ENCODE measurements around the gene MSRB3. TPM values are rescaled to one million over a fixed set of nuclear protein-coding genes. Genes with fewer than 3 reads are reported as not detected.
"Not testable (repeated sequence)": the region's sequence is repeated elsewhere in the genome, so short reads cannot be mapped to it uniquely, and the experiment has no call there.

MSRB3 gene
- total and polyA plus RNA-seq, 9 donors: 14.9 to 58.8 (median 27.1) TPM

DNA sequence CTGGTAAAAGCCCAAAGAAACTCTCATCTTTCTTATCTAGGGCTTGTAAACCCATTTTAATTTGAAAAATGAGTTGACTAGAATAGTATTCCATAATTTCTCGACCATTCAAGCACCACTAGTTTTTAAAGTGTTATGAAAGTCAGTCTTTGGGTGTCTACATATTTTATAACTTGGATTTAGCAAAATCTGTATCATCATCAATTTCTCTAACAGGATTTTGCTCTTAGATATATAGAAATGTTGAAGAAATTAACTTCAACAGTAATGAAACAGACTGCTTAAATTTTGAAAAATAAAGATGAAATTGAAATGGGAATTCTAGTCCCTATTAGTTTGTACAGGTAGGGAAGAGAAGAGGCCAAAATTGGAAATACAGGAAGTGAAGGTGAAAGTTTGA, 32.8 kb downstream of the MSRB3 start:
- Histone ChIP-seq H3K9me3 (no peaks in the 10 kb centered on the region), H3K4me3 (no peak overlapping the region), H3K27ac (no peak overlapping the region), H3K4me1 (ENCODE audit: insufficient read depth) (no peaks in the 10 kb centered on the region), H3K27me3 (no peaks in the 10 kb centered on the region), H3K36me3 (no peaks in the 10 kb centered on the region)
- TF ChIP-seq POLR2A (IDR thresholded peaks at IDR 0.05) (no peak), EP300 (IDR thresholded peaks at IDR 0.05) (no peak)
- WGBS, 3 donors: 90 to 92% (median 91%) methylated on average over 1 of the region's 1 CpG
- DNase-seq: no peak
- intact Hi-C loops (cut with DNase I): no loop called here

DNA sequence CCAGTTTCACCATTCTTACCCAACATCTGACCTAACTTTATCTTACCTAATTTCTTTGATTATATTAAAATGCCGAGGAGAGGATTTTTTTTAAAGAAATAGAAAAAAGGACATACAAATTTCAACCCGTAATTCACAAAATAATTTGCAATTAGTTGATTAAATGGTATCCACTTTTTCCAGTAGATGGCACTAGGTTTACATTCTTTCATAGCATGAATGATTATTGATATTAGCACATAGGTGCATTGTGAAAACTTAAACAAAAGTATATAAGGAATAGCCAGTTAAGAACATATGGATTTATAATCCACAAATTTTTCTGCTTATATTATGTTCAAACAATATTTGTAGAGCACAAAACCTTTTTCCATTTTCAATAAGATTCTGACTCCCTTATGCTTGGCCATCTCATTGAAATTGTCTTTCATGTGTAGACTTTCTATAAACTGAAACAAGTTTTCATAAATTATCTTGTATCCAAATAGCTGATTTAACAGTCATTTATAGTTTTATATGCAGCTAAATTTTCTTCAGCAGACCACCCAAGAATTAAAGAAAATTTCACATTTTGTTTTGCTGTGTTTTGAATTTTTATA, 35.3 kb downstream of the MSRB3 start:
- Histone ChIP-seq H3K4me1 (ENCODE audit: insufficient read depth) (no peaks in the 10 kb centered on the region), H3K27me3 (no peaks in the 10 kb centered on the region), H3K9me3 (no peaks in the 10 kb centered on the region), H3K36me3 (no peaks in the 10 kb centered on the region), H3K4me3 (no peak overlapping the region), H3K27ac (no peak overlapping the region)
- 19 to 32% (median 22%) methylated on average over 2 of the region's 2 CpGs for WGBS, 3 donors
- DNase-seq: no peak
- intact Hi-C loops (cut with DNase I): no loop called here
- TF ChIP-seq EP300 (IDR thresholded peaks at IDR 0.05): no peak
- TF ChIP-seq POLR2A (IDR thresholded peaks at IDR 0.05): no peak
- TF ChIP-seq, protein P1, sequence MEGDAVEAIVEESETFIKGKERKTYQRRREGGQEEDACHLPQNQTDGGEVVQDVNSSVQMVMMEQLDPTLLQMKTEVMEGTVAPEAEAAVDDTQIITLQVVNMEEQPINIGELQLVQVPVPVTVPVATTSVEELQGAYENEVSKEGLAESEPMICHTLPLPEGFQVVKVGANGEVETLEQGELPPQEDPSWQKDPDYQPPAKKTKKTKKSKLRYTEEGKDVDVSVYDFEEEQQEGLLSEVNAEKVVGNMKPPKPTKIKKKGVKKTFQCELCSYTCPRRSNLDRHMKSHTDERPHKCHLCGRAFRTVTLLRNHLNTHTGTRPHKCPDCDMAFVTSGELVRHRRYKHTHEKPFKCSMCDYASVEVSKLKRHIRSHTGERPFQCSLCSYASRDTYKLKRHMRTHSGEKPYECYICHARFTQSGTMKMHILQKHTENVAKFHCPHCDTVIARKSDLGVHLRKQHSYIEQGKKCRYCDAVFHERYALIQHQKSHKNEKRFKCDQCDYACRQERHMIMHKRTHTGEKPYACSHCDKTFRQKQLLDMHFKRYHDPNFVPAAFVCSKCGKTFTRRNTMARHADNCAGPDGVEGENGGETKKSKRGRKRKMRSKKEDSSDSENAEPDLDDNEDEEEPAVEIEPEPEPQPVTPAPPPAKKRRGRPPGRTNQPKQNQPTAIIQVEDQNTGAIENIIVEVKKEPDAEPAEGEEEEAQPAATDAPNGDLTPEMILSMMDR (IDR thresholded peaks at IDR 0.05): no peak

DNA sequence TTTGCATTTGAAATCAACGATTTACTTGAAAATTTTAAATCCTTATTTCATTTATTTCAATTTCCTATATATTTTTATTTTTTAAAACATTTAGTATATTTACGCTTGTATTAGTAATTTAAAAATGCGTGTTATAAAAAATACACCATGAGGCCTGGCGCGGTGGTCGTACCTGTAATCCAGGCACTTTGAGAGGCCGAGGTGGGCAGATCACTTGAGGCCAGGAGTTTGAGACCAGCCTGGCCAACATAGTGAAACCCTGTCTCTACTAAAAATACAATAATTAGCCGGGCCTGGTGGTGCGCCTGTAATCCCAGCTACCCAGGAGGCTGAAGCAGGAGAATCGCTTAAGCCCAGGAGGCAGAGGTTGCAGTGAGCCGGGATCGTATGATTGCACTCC, 36.8 kb downstream of the MSRB3 start:
- H3K27me3 ChIP-seq; H3K4me3 ChIP-seq; H3K9me3 ChIP-seq; DNase-seq; H3K36me3 ChIP-seq; H3K27ac ChIP-seq; intact Hi-C loops (cut with DNase I); H3K4me1 ChIP-seq (ENCODE audit: insufficient read depth): not testable (repeated sequence)
- 94 to 98% (median 97%) methylated on average over 12 of the region's 12 CpGs for WGBS, 3 donors

DNA sequence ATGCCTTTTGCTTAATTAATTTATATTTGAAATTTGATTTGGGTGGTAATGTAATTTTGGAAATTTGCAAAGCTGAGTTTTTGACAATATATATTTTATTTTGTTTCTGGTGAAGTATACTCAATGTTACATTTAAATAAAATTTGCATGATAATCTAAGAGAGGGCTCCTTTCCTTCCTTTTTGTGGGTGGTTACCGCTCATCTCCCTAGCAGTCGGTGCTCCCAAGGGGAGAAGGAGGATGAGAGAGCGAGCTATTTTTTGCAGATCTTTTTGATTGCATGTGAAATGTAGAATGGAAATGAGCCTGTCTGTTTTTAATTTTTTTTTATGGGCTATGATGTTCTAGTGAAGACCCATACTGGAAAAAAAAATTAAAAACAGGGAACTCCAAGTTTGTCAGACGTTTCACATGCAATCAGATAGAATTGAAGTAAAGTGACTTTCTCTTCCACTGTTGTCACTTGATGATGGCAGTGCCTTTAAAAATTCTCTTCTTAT, 39.8 kb downstream of the MSRB3 start:
- Histone ChIP-seq H3K4me1 (ENCODE audit: insufficient read depth) (peaks cover 1% of the 10 kb centered on the region), H3K4me3 (no peak overlapping the region), H3K27me3 (no peaks in the 10 kb centered on the region), H3K36me3 (no peaks in the 10 kb centered on the region), H3K27ac (no peak overlapping the region), H3K9me3 (no peaks in the 10 kb centered on the region)
- no peak for DNase-seq
- TF ChIP-seq EP300 (IDR thresholded peaks at IDR 0.05) (no peak), POLR2A (IDR thresholded peaks at IDR 0.05) (no peak)
- TF ChIP-seq, protein P1 (IDR thresholded peaks at IDR 0.05): no peak
- WGBS, 3 donors: 91 to 95% (median 94%) methylated on average over 4 of the region's 4 CpGs
- intact Hi-C loops (cut with DNase I): no loop called here

DNA sequence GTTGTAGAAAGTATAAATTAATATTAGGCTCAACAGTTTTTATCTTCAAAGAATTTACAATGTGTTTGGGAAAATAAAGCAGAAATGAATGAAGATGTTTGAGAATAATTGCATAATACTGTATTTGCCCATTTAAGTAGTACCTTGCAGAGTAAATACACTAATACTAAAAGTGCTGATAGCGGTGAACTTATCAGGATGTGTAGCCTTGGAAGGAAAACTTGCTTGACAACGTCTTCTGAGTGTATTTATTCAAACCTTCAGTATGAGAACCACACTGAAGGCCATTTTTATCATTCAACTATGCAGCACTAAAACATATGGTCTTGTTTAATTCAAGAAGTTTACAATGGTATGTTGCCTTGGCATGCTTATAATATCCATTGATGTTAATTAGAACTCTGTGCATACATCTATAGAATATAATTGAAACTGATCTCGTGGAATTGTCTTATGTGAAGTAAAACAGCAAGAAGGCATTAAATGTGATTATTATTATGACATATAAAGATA, 41.3 kb downstream of the MSRB3 start:
- H3K36me3 ChIP-seq: no peaks in the 10 kb centered on the region
- peaks cover 1% of the 10 kb centered on the region for H3K4me1 ChIP-seq (ENCODE audit: insufficient read depth)
- no peaks in the 10 kb centered on the region for H3K9me3 ChIP-seq
- H3K4me3 ChIP-seq: no peak overlapping the region
- no peak for DNase-seq
- H3K27me3 ChIP-seq: no peaks in the 10 kb centered on the region
- 39 to 57% (median 41%) methylated on average over 3 of the region's 3 CpGs for WGBS, 3 donors
- intact Hi-C loops (cut with DNase I): no loop called here
- H3K27ac ChIP-seq: no peak overlapping the region
- TF ChIP-seq POLR2A (IDR thresholded peaks at IDR 0.05): no peak
- no peak for TF ChIP-seq EP300 (IDR thresholded peaks at IDR 0.05)
- TF ChIP-seq, protein P1 (IDR thresholded peaks at IDR 0.05): no peak

Data from ovary (tissue), 9 donors.